Sigmoid colon (tissue), 4 donors: ENCODE data around the gene ANO9.

Experiments used
- CTCF ChIP-seq, 4 experiments: fragments of 450-650 bp in 3 of 4; fragments of 200-600 bp in 1 of 4; IDR thresholded peaks; one replicate each; pipeline ENCODE4 v1.5.1; 2016 to 2019; ENCODE audit warnings: antibody characterized with exemption in 4 of 4, mild to moderate bottlenecking in 3 of 4, moderate library complexity in 2 of 4
- EP300 ChIP-seq, 4 donors: sonication (generic); formaldehyde crosslinking; IDR thresholded peaks; one replicate each; pipeline ENCODE4 v1.6.1; 2017; ENCODE audit warnings: antibody characterized with exemption in 4 of 4
- POLR2A ChIP-seq, 2 donors: fragments of 450-650 bp; IDR thresholded peaks; one replicate each; pipeline ENCODE4 v1.6.1; 2016; ENCODE audit warnings: antibody characterized with exemption in 2 of 2, mild to moderate bottlenecking in 2 of 2, moderate library complexity in 2 of 2
- POLR2AphosphoS5 ChIP-seq, 4 donors: sonication (generic); formaldehyde crosslinking; IDR thresholded peaks; one replicate each; pipeline ENCODE4 v1.6.1; 2017; ENCODE audit warnings: antibody characterized with exemption in 4 of 4

- TF ChIP-seq CTCF (IDR thresholded peaks at IDR 0.05), result no peak
- no peak for TF ChIP-seq POLR2A (IDR thresholded peaks at IDR 0.05)
- no peak for TF ChIP-seq POLR2AphosphoS5 (IDR thresholded peaks at IDR 0.05)
- TF ChIP-seq EP300 (IDR thresholded peaks at IDR 0.05), result no peak
Observed at GRCh38 chr11:454801-455565, 13.2 kb upstream of the ANO9 start.
